Right atrium auricular region (tissue), 2 donors: ENCODE results near the gene PIK3C2G. TPM values are rescaled to one million over a fixed set of nuclear protein-coding genes. Genes with fewer than 3 reads are reported as not detected.

ENCODE experiments used
- DNase-seq: peaks from one replicate; pipeline ENCODE4 v3.0.0-alpha.2; 2019; ENCODE audit warnings: low spot score
- H3K27ac ChIP-seq, 2 donors: fragments of 200-600 bp; sonication (generic); 1 replicate in 1 of 2; 2 replicates in 1 of 2; pipeline ENCODE4 v1.5.1; 2016 to 2019
- H3K27me3 ChIP-seq, 2 donors: fragments of 200-600 bp; sonication (generic); one replicate each; pipeline versions ENCODE4 v1.5.1 to v1.6.0; 2017 to 2019
- H3K36me3 ChIP-seq: fragments of 200-600 bp; sonication (generic); one replicate; pipeline ENCODE4 v1.5.1; 2016
- H3K4me1 ChIP-seq, 2 donors: fragments of 200-600 bp; sonication (generic); one replicate each; pipeline versions ENCODE4 v1.5.1 to v1.6.0; 2017 to 2019
- H3K4me3 ChIP-seq, 2 donors: fragments of 200-600 bp; sonication (generic); 1 replicate in 1 of 2; 2 replicates in 1 of 2; pipeline ENCODE4 v1.5.1; 2017 to 2019; ENCODE audit warnings: mild to moderate bottlenecking in 1 of 2, moderate library complexity in 1 of 2
- H3K9me3 ChIP-seq, 2 donors: fragments of 200-600 bp; sonication (generic); one replicate each; pipeline ENCODE4 v1.5.1; 2019
- total RNA-seq, 2 donors: library from RNA; depleted of rRNA; stranded (reverse); fragments of >200 nt; gene quantifications; one replicate each; pipeline ENCODE4 v1.1.0, GENCODE V29; 2016
- TF ChIP-seq, protein P1 (sequence below), 2 donors: fragments of 200-600 bp; sonication (generic); IDR thresholded peaks; one replicate each; pipeline ENCODE4 v1.5.1; 2019; ENCODE audit warnings: antibody characterized with exemption in 2 of 2

The PIK3C2G gene
- total RNA-seq, 2 donors from 2014 or later = not detected

DNA sequence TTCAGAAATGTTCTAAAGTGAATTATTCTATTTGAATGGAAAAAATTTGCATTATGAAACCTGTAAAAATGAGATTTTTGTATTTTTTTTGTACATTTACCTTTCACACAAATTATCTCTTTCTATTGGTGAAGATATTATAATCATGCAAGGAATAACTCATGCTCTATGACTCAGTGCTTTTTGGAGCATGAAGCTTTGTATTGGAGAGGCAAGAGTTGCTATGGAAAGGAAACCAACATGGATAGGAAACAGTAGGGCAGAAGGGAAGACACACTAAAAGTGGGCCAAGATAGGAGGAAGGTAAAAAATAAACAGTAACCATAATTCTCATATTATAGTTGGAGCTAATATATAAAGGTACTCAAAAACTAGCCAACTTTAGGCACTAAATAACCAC is 397.5 kb downstream of the PIK3C2G start:
- H3K4me3 ChIP-seq = no peak overlapping the region
- TF ChIP-seq, protein P1, sequence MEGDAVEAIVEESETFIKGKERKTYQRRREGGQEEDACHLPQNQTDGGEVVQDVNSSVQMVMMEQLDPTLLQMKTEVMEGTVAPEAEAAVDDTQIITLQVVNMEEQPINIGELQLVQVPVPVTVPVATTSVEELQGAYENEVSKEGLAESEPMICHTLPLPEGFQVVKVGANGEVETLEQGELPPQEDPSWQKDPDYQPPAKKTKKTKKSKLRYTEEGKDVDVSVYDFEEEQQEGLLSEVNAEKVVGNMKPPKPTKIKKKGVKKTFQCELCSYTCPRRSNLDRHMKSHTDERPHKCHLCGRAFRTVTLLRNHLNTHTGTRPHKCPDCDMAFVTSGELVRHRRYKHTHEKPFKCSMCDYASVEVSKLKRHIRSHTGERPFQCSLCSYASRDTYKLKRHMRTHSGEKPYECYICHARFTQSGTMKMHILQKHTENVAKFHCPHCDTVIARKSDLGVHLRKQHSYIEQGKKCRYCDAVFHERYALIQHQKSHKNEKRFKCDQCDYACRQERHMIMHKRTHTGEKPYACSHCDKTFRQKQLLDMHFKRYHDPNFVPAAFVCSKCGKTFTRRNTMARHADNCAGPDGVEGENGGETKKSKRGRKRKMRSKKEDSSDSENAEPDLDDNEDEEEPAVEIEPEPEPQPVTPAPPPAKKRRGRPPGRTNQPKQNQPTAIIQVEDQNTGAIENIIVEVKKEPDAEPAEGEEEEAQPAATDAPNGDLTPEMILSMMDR (IDR thresholded peaks at IDR 0.05) = no peak
- no peaks in the 10 kb centered on the region for H3K4me1 ChIP-seq
- H3K9me3 ChIP-seq = peaks cover 0 to 34% of the 10 kb centered on the region in 2 donors
- no peak overlapping the region for H3K27ac ChIP-seq
- H3K36me3 ChIP-seq = no peaks in the 10 kb centered on the region
- H3K27me3 ChIP-seq = no peaks in the 10 kb centered on the region
- no peak for DNase-seq

DNA sequence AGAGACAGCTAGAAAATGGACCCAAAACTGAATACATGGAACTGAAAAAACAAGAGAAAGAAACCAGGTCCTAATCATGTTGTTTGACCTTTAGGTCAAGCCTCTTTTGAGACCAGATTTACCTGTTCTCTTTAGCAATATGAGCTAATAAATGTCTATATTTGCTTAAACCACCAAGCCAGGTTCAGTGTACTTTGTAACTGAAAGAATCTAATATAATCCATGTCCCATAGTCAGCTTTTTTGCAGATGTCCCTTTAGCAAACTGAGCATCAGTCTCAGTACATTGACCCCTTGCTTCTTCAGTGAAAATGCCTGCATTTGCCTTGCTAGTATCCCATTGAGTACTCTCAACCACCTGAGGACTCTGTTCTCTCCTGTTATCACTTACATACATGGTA is 414.8 kb downstream of the PIK3C2G start:
- no peaks in the 10 kb centered on the region for H3K36me3 ChIP-seq
- no peak overlapping the region for H3K4me3 ChIP-seq
- no peaks in the 10 kb centered on the region for H3K4me1 ChIP-seq
- H3K9me3 ChIP-seq = no peaks in the 10 kb centered on the region
- TF ChIP-seq, protein P1 (IDR thresholded peaks at IDR 0.05) = no peak
- H3K27ac ChIP-seq = no peak overlapping the region
- H3K27me3 ChIP-seq = no peaks in the 10 kb centered on the region
- DNase-seq = no peak

DNA sequence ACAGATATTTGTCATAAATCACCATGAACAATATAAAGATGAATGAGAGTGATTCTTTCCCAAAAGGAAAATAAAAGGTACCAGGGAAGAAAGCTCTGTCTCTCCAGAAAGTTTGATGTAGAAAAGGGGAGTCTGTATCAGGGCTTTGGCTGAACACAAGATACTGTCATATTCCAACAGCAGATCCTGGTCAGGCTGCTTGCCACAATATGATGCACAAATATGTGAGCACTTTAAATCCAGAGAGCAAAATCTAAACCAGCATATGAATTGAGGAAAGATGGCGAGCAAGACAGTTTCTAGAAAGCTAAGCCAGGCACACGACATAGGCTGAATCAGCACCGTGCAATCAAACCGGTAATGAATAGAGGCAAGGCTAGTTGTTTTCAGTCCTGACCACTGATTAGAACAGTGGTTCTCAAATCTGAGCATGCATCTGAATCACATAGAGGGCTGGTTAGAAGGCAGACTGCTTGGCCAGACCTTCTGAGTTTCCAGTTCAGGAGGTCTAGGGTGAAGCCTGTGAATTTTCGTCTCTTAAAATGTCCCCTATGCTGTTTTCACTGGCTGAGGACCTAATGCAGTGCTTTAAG is 415.8 kb downstream of the PIK3C2G start:
- Histone ChIP-seq H3K36me3 (no peaks in the 10 kb centered on the region), H3K27ac (no peak overlapping the region), H3K4me1 (no peaks in the 10 kb centered on the region), H3K4me3 (no peak overlapping the region), H3K9me3 (no peaks in the 10 kb centered on the region), H3K27me3 (no peaks in the 10 kb centered on the region)
- TF ChIP-seq, protein P1 (IDR thresholded peaks at IDR 0.05) = no peak
- no peak for DNase-seq

DNA sequence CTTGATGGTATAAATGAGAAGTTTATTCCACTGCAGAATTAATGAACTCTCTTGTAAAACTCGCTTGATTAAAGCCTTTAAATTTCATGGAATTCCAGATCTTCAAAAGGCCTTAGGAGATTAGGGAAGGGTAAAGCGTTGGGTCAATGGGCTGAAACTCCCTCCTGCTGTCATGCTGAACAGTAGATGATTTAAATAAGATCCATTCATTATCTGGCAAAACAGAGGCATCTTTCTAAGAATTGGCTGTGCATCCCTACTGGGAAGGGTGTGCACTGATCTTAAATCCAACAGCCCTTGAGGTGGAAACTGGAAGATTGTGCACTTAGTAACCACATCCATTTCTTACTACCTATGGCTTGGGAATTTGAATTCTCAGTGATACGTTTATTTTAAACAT is 420.5 kb downstream of the PIK3C2G start:
- no peak overlapping the region for H3K27ac ChIP-seq
- H3K4me1 ChIP-seq = no peaks in the 10 kb centered on the region
- TF ChIP-seq, protein P1 (IDR thresholded peaks at IDR 0.05) = no peak
- no peaks in the 10 kb centered on the region for H3K36me3 ChIP-seq
- H3K9me3 ChIP-seq = no peaks in the 10 kb centered on the region
- DNase-seq = no peak
- no peak overlapping the region for H3K4me3 ChIP-seq
- H3K27me3 ChIP-seq = no peaks in the 10 kb centered on the region

DNA sequence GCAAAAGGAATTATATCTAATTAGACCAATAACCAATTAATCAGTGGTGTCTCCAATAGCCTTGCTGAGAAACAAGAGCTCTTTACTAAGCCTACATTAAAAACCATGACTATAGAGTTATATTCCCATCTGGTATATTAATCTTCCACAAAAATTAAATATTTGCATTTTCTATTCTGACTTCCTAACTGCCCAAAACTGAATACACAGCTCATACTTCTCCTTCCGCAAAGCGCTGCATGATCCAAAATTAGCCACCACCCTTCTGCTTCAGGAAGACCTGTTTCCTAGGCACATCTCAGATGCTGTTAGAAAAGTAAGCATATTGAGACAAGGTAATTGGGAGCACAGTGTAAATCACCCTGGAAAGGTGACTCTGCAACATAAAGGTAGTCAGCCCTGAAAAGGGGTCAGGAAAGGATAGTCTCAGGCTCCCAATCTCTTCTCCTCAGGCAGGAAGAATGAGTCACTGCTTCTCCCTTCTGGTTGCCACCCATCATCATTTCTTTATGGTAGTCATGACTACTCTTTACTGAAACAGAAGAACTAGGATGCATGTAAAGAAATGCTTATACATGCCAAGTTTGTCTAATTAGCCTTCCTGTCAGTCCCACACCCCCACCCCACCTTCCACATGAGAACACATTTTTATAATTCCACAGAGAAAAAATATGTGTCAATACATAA is 422.2 kb downstream of the PIK3C2G start:
- no peaks in the 10 kb centered on the region for H3K4me1 ChIP-seq
- H3K36me3 ChIP-seq = no peaks in the 10 kb centered on the region
- no peak overlapping the region for H3K27ac ChIP-seq
- H3K9me3 ChIP-seq = no peaks in the 10 kb centered on the region
- H3K4me3 ChIP-seq = no peak overlapping the region
- TF ChIP-seq, protein P1 (IDR thresholded peaks at IDR 0.05) = no peak
- DNase-seq = no peak
- no peaks in the 10 kb centered on the region for H3K27me3 ChIP-seq
